Measurements from ENCODE around the gene SCD. TPM values are rescaled to one million over a fixed set of nuclear protein-coding genes. Genes with fewer than 3 reads are reported as not detected.

SCD gene
- total RNA-seq, 6 donors from 2014 or later = 108 to 464 (median 251) TPM

DNA sequence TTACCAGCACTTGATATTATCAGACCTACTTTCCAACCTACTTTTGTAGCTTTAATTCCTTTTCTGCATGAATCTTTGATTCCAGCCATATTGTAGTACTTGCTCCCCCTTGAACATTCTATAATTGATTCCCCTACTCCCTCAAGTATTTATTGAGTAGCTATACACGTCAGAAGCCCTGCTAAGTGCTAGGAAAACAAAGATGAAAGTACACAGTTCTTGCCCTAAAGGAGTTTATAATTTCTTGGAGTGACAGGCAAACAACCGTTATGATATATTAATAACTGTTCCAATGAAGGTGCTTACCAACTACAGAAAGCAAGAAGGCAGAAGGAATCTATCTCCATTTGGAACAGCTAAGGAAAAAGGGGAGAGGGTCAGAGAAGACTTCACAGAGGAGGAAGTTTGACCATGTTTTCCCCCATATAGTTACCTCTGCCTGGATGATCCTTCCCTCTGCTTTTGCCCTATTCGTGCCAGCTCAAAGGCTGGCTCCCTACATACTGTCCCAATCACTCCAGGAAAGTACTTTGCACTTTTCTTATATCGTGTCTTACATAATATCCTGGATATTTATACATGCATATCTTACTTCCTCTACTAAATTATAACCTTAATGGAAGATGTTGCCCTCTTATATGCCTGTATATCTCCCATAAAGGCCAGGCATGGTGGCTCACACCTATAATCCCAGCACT lies 54.7 kb downstream of the SCD start:
- 50 to 58% methylated on average over 4 of the region's 4 CpGs for WGBS, 2 donors
- Histone ChIP-seq H3K36me3 (no peaks in the 10 kb centered on the region), H3K27me3 (no peaks in the 10 kb centered on the region), H3K4me3 (no peak overlapping the region), H3K9me3 (no peaks in the 10 kb centered on the region), H3K27ac (no peak overlapping the region), H3K4me1 (peaks cover 0 to 5% (median 0%) of the 10 kb centered on the region in 4 donors)
- no peak for TF ChIP-seq EP300 (IDR thresholded peaks at IDR 0.05)
- no peak for TF ChIP-seq POLR2A (IDR thresholded peaks at IDR 0.05)
- no peak for TF ChIP-seq POLR2AphosphoS5 (IDR thresholded peaks at IDR 0.05)
- TF ChIP-seq CTCF (IDR thresholded peaks at IDR 0.05) = no peak
- ATAC-seq (ENCODE audit: low FRiP score in 2 of 2) (no peak), DNase-seq (no peak)

- H3K4me1 ChIP-seq = peaks cover 0 to 5% (median 0%) of the 10 kb centered on the region in 4 donors
- H3K9me3 ChIP-seq = no peaks in the 10 kb centered on the region
Observed at GRCh38 chr10:100403734-100404133, 56.7 kb downstream of the SCD start.

GRCh38 chr10:100413173-100413572 lies 66.1 kb downstream of the SCD start:
- Histone ChIP-seq H3K4me1 (no peaks in the 10 kb centered on the region), H3K27me3 (no peaks in the 10 kb centered on the region), H3K9me3 (no peaks in the 10 kb centered on the region), H3K36me3 (no peaks in the 10 kb centered on the region), H3K4me3 (no peak overlapping the region), H3K27ac (no peak overlapping the region)
- WGBS, 2 donors = 77 to 82% methylated on average over 3 of the region's 3 CpGs
- ATAC-seq (ENCODE audit: low FRiP score in 2 of 2) = no peak
- DNase-seq = no peak
- TF ChIP-seq POLR2A (IDR thresholded peaks at IDR 0.05) = no peak
- no peak for TF ChIP-seq CTCF (IDR thresholded peaks at IDR 0.05)
- no peak for TF ChIP-seq POLR2AphosphoS5 (IDR thresholded peaks at IDR 0.05)
- no peak for TF ChIP-seq EP300 (IDR thresholded peaks at IDR 0.05)

More at GRCh38 chr10:100403734-100404133, 56.7 kb downstream of the SCD start:
- H3K36me3 ChIP-seq = no peaks in the 10 kb centered on the region
- H3K27ac ChIP-seq = no peak overlapping the region
- ATAC-seq (ENCODE audit: low FRiP score in 2 of 2) (no peak), DNase-seq (no peak)
- H3K4me3 ChIP-seq = no peak overlapping the region
- H3K27me3 ChIP-seq = no peaks in the 10 kb centered on the region
- TF ChIP-seq POLR2AphosphoS5 (IDR thresholded peaks at IDR 0.05) = no peak
- TF ChIP-seq POLR2A (IDR thresholded peaks at IDR 0.05) = no peak
- TF ChIP-seq EP300 (IDR thresholded peaks at IDR 0.05) = no peak
- no peak for TF ChIP-seq CTCF (IDR thresholded peaks at IDR 0.05)
- 51 to 86% methylated on average over 3 of the region's 3 CpGs for WGBS, 2 donors

Small RNA genes lying within 50 kb of the gene (small RNA-seq; reads per million reads assigned to genes)
- gene RF00019 = 0 reads per million in 4 donors

Other genes starting within 250 kb of the SCD start
- gene ERLIN1, start 161.2 kb upstream of the SCD start, total RNA-seq = 10 to 100 TPM in 5 of 6 donors, 1 to 10 TPM in 1; 9.4 to 40.7 (median 24.4) TPM
- 10 to 100 TPM in 4 of 6 donors, 1 to 10 TPM in 2; 8.8 to 27.3 (median 18.7) TPM for gene CHUK, start 117.6 kb upstream of the SCD start, total RNA-seq
- 10 to 100 TPM; 15.2 to 46.1 (median 23.3) TPM for gene CWF19L1, start 79.6 kb upstream of the SCD start, total RNA-seq
- gene BLOC1S2, start 60.6 kb upstream of the SCD start, total RNA-seq = 10 to 100 TPM; 25.1 to 51.2 (median 38.5) TPM
- 1 to 10 TPM in 5 of 6 donors, under 1 TPM in 1; 0.61 to 8.4 (median 2.0) TPM for gene PKD2L1, start 17.0 kb upstream of the SCD start, total RNA-seq
- gene WNT8B, start 115.8 kb downstream of the SCD start, total RNA-seq = under 1 TPM in 1 of 6 donors, not detected in 5; 0.17 TPM
- 10 to 100 TPM in 3 of 6 donors, 1 to 10 TPM in 3; 3.6 to 43.0 (median 10.3) TPM for gene SEC31B, start 172.6 kb downstream of the SCD start, total RNA-seq
- gene NDUFB8, start 182.6 kb downstream of the SCD start, total RNA-seq = 100 to 1,000 TPM; 110 to 152 (median 137) TPM
- 10 to 100 TPM in 4 of 6 donors, 1 to 10 TPM in 2; 7.2 to 34.6 (median 18.4) TPM for gene HIF1AN, start 188.7 kb downstream of the SCD start, total RNA-seq

Data from upper lobe of left lung (tissue), 6 donors.